Smooth muscle cell (in vitro differentiated cells): ENCODE data around the gene SMAD1. TPM values are rescaled to one million over a fixed set of nuclear protein-coding genes. Genes with fewer than 3 reads are reported as not detected.
"Not testable (repeated sequence)": the region's sequence is repeated elsewhere in the genome, so short reads cannot be mapped to it uniquely, and the experiment has no call there.

Source experiments
- DNase-seq: peaks from one replicate; lab custom pipeline; 2025; ENCODE audit not compliant: unreplicated experiment; lab: John Stamatoyannopoulos, UW
- H2AFZ ChIP-seq: fragments of 200-600 bp; sonication (generic); 2 replicates; pipeline ENCODE4 v1.6.0; 2016; ENCODE audit warnings: antibody characterized with exemption, low read depth, mild to moderate bottlenecking
- H3F3A ChIP-seq: fragments of 200-600 bp; sonication (generic); 2 replicates; pipeline ENCODE4 v1.6.0; 2017; ENCODE audit warnings: antibody characterized with exemption, low read depth
- H3K27ac ChIP-seq: fragments of 200-600 bp; sonication (generic); 2 replicates; pipeline ENCODE4 v1.5.1; 2016; ENCODE audit warnings: low read depth, mild to moderate bottlenecking
- H3K27me3 ChIP-seq: fragments of 200-600 bp; sonication (generic); 2 replicates; pipeline ENCODE4 v1.6.1; 2016; ENCODE audit warnings: low read depth, mild to moderate bottlenecking
- H3K36me3 ChIP-seq: fragments of 200-600 bp; sonication (generic); 2 replicates; pipeline ENCODE4 v1.5.1; 2016; ENCODE audit warnings: low read depth
- H3K4me1 ChIP-seq: fragments of 200-600 bp; sonication (generic); 2 replicates; pipeline ENCODE4 v1.5.1; 2016; ENCODE audit warnings: low read depth
- H3K4me2 ChIP-seq: fragments of 200-600 bp; sonication (generic); 2 replicates; pipeline ENCODE4 v1.6.0; 2016; ENCODE audit warnings: mild to moderate bottlenecking
- H3K4me3 ChIP-seq: fragments of 200-600 bp; sonication (generic); 2 replicates; pipeline ENCODE4 v1.5.1; 2016; ENCODE audit warnings: mild to moderate bottlenecking
- H3K79me2 ChIP-seq: fragments of 200-600 bp; sonication (generic); 2 replicates; pipeline ENCODE4 v1.6.0; 2016; ENCODE audit warnings: low read depth, mild to moderate bottlenecking
- H3K9ac ChIP-seq: fragments of 200-600 bp; sonication (generic); 2 replicates; pipeline ENCODE4 v1.6.0; 2016; ENCODE audit warnings: low read depth
- H3K9me3 ChIP-seq: fragments of 200-600 bp; sonication (generic); replicated peaks from 2 replicates; pipeline ENCODE4 v1.5.1; 2016; ENCODE audit warnings: low read depth
- H4K20me1 ChIP-seq: fragments of 200-600 bp; sonication (generic); 2 replicates; pipeline ENCODE4 v1.6.0; 2016; ENCODE audit warnings: low read depth
- WGBS: methylation state at CpG from one replicate; pipeline ENCODE4 v1.1.7; 2016; ENCODE audit warnings: low lambda C conversion rate; 5-methylcytosine and 5-hydroxymethylcytosine counted together
- polyA plus RNA-seq: library from polyadenylated mRNA; unstranded; fragments of >200 nt; fragmentation: Nextera tagmentation; extraction: Ambion mirVana; gene quantifications from 2 replicates; pipeline ENCODE4 v1.2.1, GENCODE V29; 2016
- total RNA-seq: library from RNA; depleted of rRNA; stranded (reverse); fragments of >200 nt; gene quantifications from 2 replicates; pipeline ENCODE4 v1.2.3, GENCODE V29; 2014
- TF ChIP-seq, protein P1 (sequence below): fragments of 200-600 bp; sonication (generic); IDR thresholded peaks from 2 replicates; pipeline ENCODE4 v1.5.1; 2017; ENCODE audit warnings: borderline replicate concordance, mild to moderate bottlenecking, antibody characterized with exemption; ENCODE audit not compliant: insufficient read depth, poor library complexity, severe bottlenecking

SMAD1 gene
- total and polyA plus RNA-seq, 2 experiments from 2014 or later = 23.1 to 34.0 TPM

DNA sequence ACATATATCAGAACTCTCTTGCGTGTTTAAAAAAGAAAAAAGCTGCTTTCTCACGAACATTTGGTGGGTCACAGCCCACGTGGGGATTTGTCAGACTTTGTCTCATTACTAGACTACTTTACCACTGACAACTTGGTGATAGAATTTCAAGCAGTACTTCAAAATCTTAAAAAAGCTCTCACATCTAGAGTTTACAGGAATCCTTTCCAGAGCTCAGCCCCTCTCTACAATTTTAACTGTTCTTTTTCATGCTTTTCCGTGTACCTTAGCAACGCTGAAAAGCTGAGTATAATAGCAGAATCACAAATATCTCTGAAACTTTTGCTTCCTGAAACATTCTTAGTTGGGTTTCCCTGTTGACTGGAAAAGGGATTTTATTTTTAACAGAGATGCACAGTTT lies 50.2 kb downstream of the SMAD1 start:
- TF ChIP-seq, protein P1, sequence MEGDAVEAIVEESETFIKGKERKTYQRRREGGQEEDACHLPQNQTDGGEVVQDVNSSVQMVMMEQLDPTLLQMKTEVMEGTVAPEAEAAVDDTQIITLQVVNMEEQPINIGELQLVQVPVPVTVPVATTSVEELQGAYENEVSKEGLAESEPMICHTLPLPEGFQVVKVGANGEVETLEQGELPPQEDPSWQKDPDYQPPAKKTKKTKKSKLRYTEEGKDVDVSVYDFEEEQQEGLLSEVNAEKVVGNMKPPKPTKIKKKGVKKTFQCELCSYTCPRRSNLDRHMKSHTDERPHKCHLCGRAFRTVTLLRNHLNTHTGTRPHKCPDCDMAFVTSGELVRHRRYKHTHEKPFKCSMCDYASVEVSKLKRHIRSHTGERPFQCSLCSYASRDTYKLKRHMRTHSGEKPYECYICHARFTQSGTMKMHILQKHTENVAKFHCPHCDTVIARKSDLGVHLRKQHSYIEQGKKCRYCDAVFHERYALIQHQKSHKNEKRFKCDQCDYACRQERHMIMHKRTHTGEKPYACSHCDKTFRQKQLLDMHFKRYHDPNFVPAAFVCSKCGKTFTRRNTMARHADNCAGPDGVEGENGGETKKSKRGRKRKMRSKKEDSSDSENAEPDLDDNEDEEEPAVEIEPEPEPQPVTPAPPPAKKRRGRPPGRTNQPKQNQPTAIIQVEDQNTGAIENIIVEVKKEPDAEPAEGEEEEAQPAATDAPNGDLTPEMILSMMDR = no peak
- WGBS = 64% methylated on average over 5 of the region's 5 CpGs

DNA sequence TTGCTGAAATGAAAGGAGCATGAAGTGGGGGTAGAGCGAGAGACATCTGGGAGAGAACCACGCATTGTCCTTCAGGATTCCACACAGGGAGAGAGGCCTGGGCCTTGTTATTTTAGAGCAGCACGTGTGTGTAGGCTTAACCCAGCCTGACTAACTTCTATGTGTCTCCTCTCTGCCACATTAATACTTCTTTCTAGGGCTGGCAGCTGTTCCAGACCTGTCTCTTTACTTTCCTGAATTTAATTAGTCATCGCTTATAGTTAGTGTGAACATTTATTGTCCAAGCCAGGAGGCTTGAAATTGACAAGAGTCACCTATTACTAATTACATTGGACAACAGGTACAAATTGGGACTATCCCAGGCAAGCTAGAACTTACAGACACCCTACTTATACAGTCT lies 51.3 kb downstream of the SMAD1 start:
- H2AFZ ChIP-seq = no peak overlapping the region
- WGBS = 79% methylated on average over 4 of the region's 4 CpGs
- H3K9ac ChIP-seq = no peak overlapping the region
- no peak overlapping the region for H3K4me2 ChIP-seq
- DNase-seq = no peak
- no peaks in the 10 kb centered on the region for H3K4me1 ChIP-seq
- H3K79me2 ChIP-seq = peaks cover 9% of the 10 kb centered on the region
- no peaks in the 10 kb centered on the region for H3K27me3 ChIP-seq
- H3K27ac ChIP-seq = no peak overlapping the region
- H3F3A ChIP-seq = no peaks in the 10 kb centered on the region
- no peaks in the 10 kb centered on the region for H3K9me3 ChIP-seq
- H3K4me3 ChIP-seq = no peak overlapping the region
- TF ChIP-seq, protein P1 = no peak
- no peaks in the 10 kb centered on the region for H3K36me3 ChIP-seq
- H4K20me1 ChIP-seq = peaks cover 25% of the 10 kb centered on the region

More for the DNA sequence above, 50.2 kb downstream of the SMAD1 start:
- Histone ChIP-seq H3K4me1 (no peaks in the 10 kb centered on the region), H3K4me2 (peak overlapping the region; percentile 6), H3K4me3 (no peak overlapping the region), H3K9me3 (no peaks in the 10 kb centered on the region), H4K20me1 (peaks cover 20% of the 10 kb centered on the region), H3K27me3 (no peaks in the 10 kb centered on the region), H3K79me2 (peaks cover 14% of the 10 kb centered on the region), H3K27ac (peak overlapping the region; percentile 57), H3F3A (no peaks in the 10 kb centered on the region), H2AFZ (no peak overlapping the region), H3K36me3 (no peaks in the 10 kb centered on the region), H3K9ac (peak overlapping the region; percentile 37)
- DNase-seq = no peak

DNA sequence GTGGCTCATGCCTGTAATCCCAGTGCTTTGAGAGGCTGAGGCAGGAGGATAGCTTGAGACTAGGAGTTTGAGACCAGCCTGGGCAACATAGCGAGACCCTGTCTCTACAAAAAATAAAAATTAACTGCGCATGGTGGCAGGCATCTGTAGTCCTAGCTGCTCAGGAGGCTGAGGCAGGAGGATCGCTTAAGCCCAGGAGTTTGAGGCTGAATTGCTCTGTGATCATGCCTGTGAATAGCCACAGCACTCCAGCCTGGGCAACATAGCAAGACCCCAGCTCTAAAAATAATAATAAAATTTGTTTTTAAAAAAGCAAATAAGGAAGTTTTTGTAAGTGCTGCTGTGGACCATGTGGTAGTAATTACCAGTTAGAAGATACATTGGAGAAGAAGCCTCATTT lies 51.8 kb downstream of the SMAD1 start:
- not testable (repeated sequence) for DNase-seq, H3K4me3 ChIP-seq, H3K27ac ChIP-seq, H3K27me3 ChIP-seq, H3K4me1 ChIP-seq, H3K36me3 ChIP-seq, H3K9me3 ChIP-seq, H3K9ac ChIP-seq, H3K4me2 ChIP-seq, H3K79me2 ChIP-seq, H2AFZ ChIP-seq, H3F3A ChIP-seq
- H4K20me1 ChIP-seq = peaks cover 25% of the 10 kb centered on the region
- WGBS = 100% methylated on average over 3 of the region's 3 CpGs

DNA sequence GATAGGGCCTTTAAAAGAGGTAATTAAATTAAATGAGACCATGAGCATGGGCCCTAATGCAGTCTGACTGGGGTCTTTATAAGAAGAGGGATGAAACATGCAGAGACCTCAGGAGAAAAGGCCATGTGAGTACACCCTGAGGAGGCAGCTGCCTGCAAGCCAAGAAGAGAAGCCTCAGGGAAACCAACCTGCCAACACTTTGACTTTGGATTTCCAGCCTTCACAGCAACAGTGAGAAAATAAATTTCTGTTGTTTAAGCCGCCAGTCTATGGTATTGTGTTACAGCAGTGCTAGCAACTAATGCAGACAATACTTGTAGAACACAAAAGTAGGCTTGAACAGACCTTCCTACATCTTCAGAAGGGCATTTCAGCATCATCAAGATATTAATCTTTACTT lies 52.3 kb downstream of the SMAD1 start:
- WGBS = 96% methylated on average over 1 of the region's 1 CpG

More for the DNA sequence above, 52.3 kb downstream of the SMAD1 start:
- Histone ChIP-seq H2AFZ (no peak overlapping the region), H3K79me2 (peaks cover 2% of the 10 kb centered on the region), H3K4me2 (no peak overlapping the region), H3K27me3 (no peaks in the 10 kb centered on the region), H3K27ac (no peak overlapping the region), H3K9ac (no peak overlapping the region), H3K9me3 (no peaks in the 10 kb centered on the region), H3K36me3 (no peaks in the 10 kb centered on the region), H3K4me1 (no peaks in the 10 kb centered on the region), H4K20me1 (peaks cover 25% of the 10 kb centered on the region), H3F3A (no peaks in the 10 kb centered on the region), H3K4me3 (no peak overlapping the region)
- DNase-seq = no peak
- TF ChIP-seq, protein P1 = no peak
